Liver (tissue), 9 donors: ENCODE results near the gene NKTR. TPM values are rescaled to one million over a fixed set of nuclear protein-coding genes. Genes with fewer than 3 reads are reported as not detected.

ENCODE experiments used
- DNase-seq: peaks from one replicate; pipeline ENCODE4 v3.0.0-alpha.2; 2017; ENCODE audit warnings: low spot score
- H3K27ac ChIP-seq, 2 donors: one replicate each; pipeline ENCODE4 v1.7.0; 2013; ENCODE audit warnings: inconsistent platforms in 2 of 2, low read length in 2 of 2, control low read depth in 1 of 2, low read depth in 1 of 2, mild to moderate bottlenecking in 1 of 2
- H3K27me3 ChIP-seq, 4 donors: one replicate each; pipeline versions ENCODE4 v1.6.1 to v1.7.0; 2013; ENCODE audit warnings: low read length in 3 of 4, inconsistent platforms in 1 of 4, mild to moderate bottlenecking in 1 of 4, moderate library complexity in 1 of 4; ENCODE audit not compliant: control insufficient read depth in 4 of 4, insufficient read depth in 4 of 4
- H3K36me3 ChIP-seq, 4 donors: one replicate each; pipeline versions ENCODE4 v1.6.1 to v1.7.0; 2013; ENCODE audit warnings: low read length in 3 of 4, mild to moderate bottlenecking in 3 of 4, low read depth in 1 of 4, moderate library complexity in 1 of 4; ENCODE audit not compliant: control insufficient read depth in 4 of 4, insufficient read depth in 3 of 4
- H3K4me1 ChIP-seq, 4 donors: one replicate each; pipeline versions ENCODE4 v1.6.1 to v1.7.0; 2013; ENCODE audit warnings: low read length in 3 of 4, mild to moderate bottlenecking in 3 of 4, moderate library complexity in 1 of 4; ENCODE audit not compliant: control insufficient read depth in 4 of 4, insufficient read depth in 4 of 4
- H3K4me3 ChIP-seq, 3 donors: one replicate each; pipeline versions ENCODE4 v1.6.1 to v1.7.0; 2013; ENCODE audit warnings: low read length in 3 of 3, control low read depth in 1 of 3, low read depth in 1 of 3, mild to moderate bottlenecking in 1 of 3
- H3K9ac ChIP-seq, 2 donors: one replicate each; pipeline ENCODE4 v1.7.0; 2013; ENCODE audit warnings: low read length in 2 of 2, mild to moderate bottlenecking in 2 of 2, moderate library complexity in 2 of 2, control low read depth in 1 of 2, low read depth in 1 of 2
- H3K9me3 ChIP-seq, 4 donors: one replicate each; pipeline versions ENCODE4 v1.6.1 to v1.7.0; 2013; ENCODE audit warnings: low read length in 3 of 4; ENCODE audit not compliant: control insufficient read depth in 4 of 4
- ATF3 ChIP-seq: IDR thresholded peaks from 2 replicates; pipeline ENCODE4 v1.6.1; 2016; ENCODE audit warnings: antibody characterized with exemption
- CTCF ChIP-seq: fragments of 150-350 bp; IDR thresholded peaks from 2 replicates; pipeline ENCODE4 v1.5.1; 2017; ENCODE audit warnings: improper control_type of control experiment, low read depth, low read length; ENCODE audit not compliant: missing input control
- EGR1 ChIP-seq, 2 donors: IDR thresholded peaks; 2 replicates each; pipeline ENCODE4 v1.6.1; 2016 to 2018; ENCODE audit warnings: antibody characterized with exemption in 2 of 2, low read depth in 2 of 2
- FOXA1 ChIP-seq: IDR thresholded peaks from 2 replicates; pipeline ENCODE4 v1.6.1; 2016; ENCODE audit warnings: antibody characterized with exemption
- FOXA2 ChIP-seq: IDR thresholded peaks from 2 replicates; pipeline ENCODE4 v1.6.1; 2016; ENCODE audit warnings: antibody characterized with exemption
- GABPA ChIP-seq, 2 donors: IDR thresholded peaks in 1 of 2; conservative IDR thresholded peaks in 1 of 2; 2 replicates each; pipeline ENCODE4 v1.6.1; 2016; ENCODE audit warnings: antibody characterized with exemption in 2 of 2, mild to moderate bottlenecking in 1 of 2, moderate library complexity in 1 of 2
- HNF4A ChIP-seq, 2 donors: conservative IDR thresholded peaks; 2 replicates each; pipeline ENCODE4 v1.6.1; 2016; ENCODE audit warnings: antibody characterized with exemption in 2 of 2, mild to moderate bottlenecking in 2 of 2
- HNF4G ChIP-seq: IDR thresholded peaks from 2 replicates; pipeline ENCODE4 v1.6.1; 2016; ENCODE audit warnings: antibody characterized with exemption
- JUND ChIP-seq, 2 donors: IDR thresholded peaks; 2 replicates each; pipeline ENCODE4 v1.6.1; 2016; ENCODE audit warnings: antibody characterized with exemption in 2 of 2
- MAX ChIP-seq: IDR thresholded peaks from 2 replicates; pipeline ENCODE4 v1.6.1; 2016; ENCODE audit warnings: antibody characterized with exemption
- NR2F2 ChIP-seq: IDR thresholded peaks from 2 replicates; pipeline ENCODE4 v1.6.1; 2016; ENCODE audit warnings: antibody characterized with exemption
- RAD21 ChIP-seq, 2 donors: IDR thresholded peaks; 2 replicates each; pipeline ENCODE4 v1.6.1; 2016; ENCODE audit warnings: antibody characterized with exemption in 2 of 2, mild to moderate bottlenecking in 2 of 2
- REST ChIP-seq: IDR thresholded peaks from 2 replicates; pipeline ENCODE4 v1.6.1; 2016; ENCODE audit warnings: antibody characterized with exemption, mild to moderate bottlenecking
- RXRA ChIP-seq, 2 donors: IDR thresholded peaks; 2 replicates each; pipeline ENCODE4 v1.6.1; 2017 to 2018; ENCODE audit warnings: antibody characterized with exemption in 2 of 2, mild to moderate bottlenecking in 1 of 2
- SP1 ChIP-seq: IDR thresholded peaks from 2 replicates; pipeline ENCODE4 v1.6.1; 2018; ENCODE audit warnings: antibody characterized with exemption, mild to moderate bottlenecking
- TAF1 ChIP-seq: conservative IDR thresholded peaks from 2 replicates; pipeline ENCODE4 v1.6.1; 2016; ENCODE audit warnings: antibody characterized with exemption, mild to moderate bottlenecking
- YY1 ChIP-seq: IDR thresholded peaks from 2 replicates; pipeline ENCODE4 v1.6.1; 2016; ENCODE audit warnings: antibody characterized with exemption, mild to moderate bottlenecking
- ZBTB33 ChIP-seq: IDR thresholded peaks from 2 replicates; pipeline ENCODE4 v1.6.1; 2016; ENCODE audit warnings: antibody characterized with exemption
- WGBS: extraction: QIAGEN DNeasy Blood & Tissue Kit; methylation state at CpG from one replicate; pipeline ENCODE4 v1.1.7; 2013; 5-methylcytosine and 5-hydroxymethylcytosine counted together
- polyA plus RNA-seq, 2 donors: library from polyadenylated mRNA; stranded (reverse) in 1 of 2; unstranded in 1 of 2; fragments of 200-250 nt in 1 of 2; fragments of >200 nt in 1 of 2; fragmentation: Nextera tagmentation in 1 of 2; extraction: Ambion mirVana in 1 of 2; gene quantifications; one replicate each; pipeline versions ENCODE4 v1.2.1 to v1.2.3, GENCODE V29; 2013 to 2015
- total RNA-seq, 2 donors: library from RNA; depleted of rRNA; stranded (reverse); fragments of >200 nt; gene quantifications; one replicate each; pipeline ENCODE4 v1.2.3, GENCODE V29; 2014
- donor health status: healthy.
- donor health status: healthy.
- donor health status: healthy.
- donor health status: healthy.
- donor health status: healthy.

The NKTR gene
- total and polyA plus RNA-seq, 4 donors = 5.8 to 75.5 (median 28.1) TPM

- DNase-seq = no peak
- no peaks in the 10 kb centered on the region for H3K9me3 ChIP-seq
- TF ChIP-seq GABPA (IDR thresholded peaks at IDR 0.05 in 1 of 2, conservative IDR thresholded peaks at IDR 0.05 in 1 of 2) = no peak
- no peak for TF ChIP-seq REST
- no peak for TF ChIP-seq ZBTB33
- no peak for TF ChIP-seq ATF3
- no peak for TF ChIP-seq EGR1 (IDR thresholded peaks at IDR 0.05; ENCODE audit: low read depth in 2 of 2)
- no peak for TF ChIP-seq MAX
- TF ChIP-seq JUND (IDR thresholded peaks at IDR 0.05) = no peak
- TF ChIP-seq TAF1 = no peak
- TF ChIP-seq HNF4G = no peak
- TF ChIP-seq CTCF = no peak
- TF ChIP-seq RXRA (IDR thresholded peaks at IDR 0.05) = no peak
- TF ChIP-seq FOXA1 = no peak
- no peak for TF ChIP-seq NR2F2
- no peak for TF ChIP-seq FOXA2
- no peak for TF ChIP-seq HNF4A (conservative IDR thresholded peaks at IDR 0.05)
- no peak for TF ChIP-seq SP1
- TF ChIP-seq RAD21 (IDR thresholded peaks at IDR 0.05) = no peak
- no peak for TF ChIP-seq YY1
- no peak overlapping the region for H3K9ac ChIP-seq
- peaks cover 4 to 12% (median 7%) of the 10 kb centered on the region in 4 donors for H3K4me1 ChIP-seq
- no peak overlapping the region for H3K4me3 ChIP-seq
- H3K36me3 ChIP-seq = peaks cover 6 to 41% (median 25%) of the 10 kb centered on the region in 4 donors
- H3K27ac ChIP-seq = no peak overlapping the region
- H3K27me3 ChIP-seq = no peaks in the 10 kb centered on the region
- 92% methylated on average over 2 of the region's 2 CpGs for WGBS
Measured at GRCh38 chr3:42649006-42649405, 48.5 kb downstream of the NKTR start.
